GM12865 (cell line): Measurements from ENCODE around the gene MPRIP.
"Not testable (repeated sequence)": the region's sequence is repeated elsewhere in the genome, so short reads cannot be mapped to it uniquely, and the experiment has no call there.

Experiments
- DNase-seq: peaks from one replicate; pipeline ENCODE4 v3.0.0; 2010; ENCODE audit warnings: low read depth
- H3K4me3 ChIP-seq: 2 replicates; pipeline ENCODE4 v1.5.1; 2011; ENCODE audit warnings: mild to moderate bottlenecking, low read depth, low read length, control low read depth
- TF ChIP-seq, protein P1 (sequence below): IDR thresholded peaks from 2 replicates; pipeline ENCODE4 v1.5.1; 2011; ENCODE audit warnings: low read length, control low read depth, low read depth, inconsistent platforms; ENCODE audit not compliant: insufficient read depth; ENCODE audit errors: missing control alignments

The MPRIP gene

DNA sequence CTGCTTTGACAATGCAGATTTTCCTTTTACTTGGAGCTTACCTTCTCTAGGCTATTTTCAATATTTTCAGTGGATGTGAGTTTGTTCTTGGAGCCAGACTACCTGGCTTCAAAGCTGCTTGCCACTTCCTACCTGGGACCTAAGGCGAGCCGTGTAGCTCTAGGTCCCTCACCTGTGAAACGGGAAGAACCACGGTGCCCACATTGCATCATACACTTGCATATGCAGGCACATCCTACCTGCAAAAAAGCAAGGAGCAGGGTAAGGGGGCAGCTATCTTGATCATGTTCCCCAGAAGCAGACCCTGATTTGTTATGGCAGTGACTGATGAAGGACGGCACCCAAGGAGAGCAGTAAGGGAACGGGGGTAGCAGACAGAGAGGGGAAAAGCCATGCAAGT lies 27.0 kb upstream of the MPRIP start:
- TF ChIP-seq, protein P1, sequence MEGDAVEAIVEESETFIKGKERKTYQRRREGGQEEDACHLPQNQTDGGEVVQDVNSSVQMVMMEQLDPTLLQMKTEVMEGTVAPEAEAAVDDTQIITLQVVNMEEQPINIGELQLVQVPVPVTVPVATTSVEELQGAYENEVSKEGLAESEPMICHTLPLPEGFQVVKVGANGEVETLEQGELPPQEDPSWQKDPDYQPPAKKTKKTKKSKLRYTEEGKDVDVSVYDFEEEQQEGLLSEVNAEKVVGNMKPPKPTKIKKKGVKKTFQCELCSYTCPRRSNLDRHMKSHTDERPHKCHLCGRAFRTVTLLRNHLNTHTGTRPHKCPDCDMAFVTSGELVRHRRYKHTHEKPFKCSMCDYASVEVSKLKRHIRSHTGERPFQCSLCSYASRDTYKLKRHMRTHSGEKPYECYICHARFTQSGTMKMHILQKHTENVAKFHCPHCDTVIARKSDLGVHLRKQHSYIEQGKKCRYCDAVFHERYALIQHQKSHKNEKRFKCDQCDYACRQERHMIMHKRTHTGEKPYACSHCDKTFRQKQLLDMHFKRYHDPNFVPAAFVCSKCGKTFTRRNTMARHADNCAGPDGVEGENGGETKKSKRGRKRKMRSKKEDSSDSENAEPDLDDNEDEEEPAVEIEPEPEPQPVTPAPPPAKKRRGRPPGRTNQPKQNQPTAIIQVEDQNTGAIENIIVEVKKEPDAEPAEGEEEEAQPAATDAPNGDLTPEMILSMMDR, result no peak
- H3K4me3 ChIP-seq, result no peak overlapping the region
- no peak for DNase-seq

DNA sequence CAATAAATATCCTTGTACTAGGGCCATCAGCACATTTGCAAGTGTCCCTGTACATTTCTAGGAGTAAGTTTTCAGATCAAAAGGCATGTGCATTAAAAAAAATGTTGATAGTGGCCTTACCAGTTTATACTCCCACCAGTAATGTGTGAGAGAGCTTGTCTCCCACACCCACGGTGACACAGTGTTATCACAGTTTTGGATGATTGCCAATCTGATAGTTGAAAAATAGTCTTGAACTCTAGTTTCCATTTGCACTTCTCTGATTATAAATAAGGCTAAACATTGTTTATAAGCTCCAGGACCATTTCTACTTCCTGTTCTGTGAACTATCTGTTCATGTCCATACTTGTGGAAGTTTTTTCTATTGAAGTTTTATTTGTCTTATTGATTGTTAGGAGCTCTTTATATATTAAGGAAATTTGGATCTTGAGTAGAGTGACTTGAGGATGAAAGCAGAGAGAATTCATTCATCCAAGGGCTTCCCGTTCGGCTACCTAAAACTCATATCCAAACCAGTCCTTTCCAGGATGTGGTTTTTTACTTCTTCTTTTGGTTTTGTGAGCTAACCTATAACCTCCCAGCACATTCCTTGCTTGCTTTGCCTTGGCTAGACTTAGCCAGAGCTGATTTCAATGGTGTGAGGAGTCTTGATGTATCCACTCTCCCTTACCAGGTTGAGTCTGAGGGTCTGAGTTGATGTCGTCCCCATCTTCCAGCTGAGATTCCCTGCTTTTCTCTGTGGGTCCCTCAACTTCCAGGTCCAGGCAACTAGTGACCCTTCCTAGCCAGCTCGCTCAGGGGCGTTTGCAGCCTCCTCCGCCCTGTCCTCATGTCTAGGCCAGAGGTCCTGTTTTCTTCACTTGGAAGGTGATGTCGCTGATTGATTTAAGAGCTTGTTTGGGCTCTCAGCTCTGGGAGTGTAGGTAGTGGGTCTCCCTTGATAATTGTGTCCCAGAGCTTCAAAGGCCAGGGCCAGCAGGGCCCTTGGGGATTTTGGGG lies 25.8 kb upstream of the MPRIP start:
- not testable (repeated sequence) for DNase-seq

DNA sequence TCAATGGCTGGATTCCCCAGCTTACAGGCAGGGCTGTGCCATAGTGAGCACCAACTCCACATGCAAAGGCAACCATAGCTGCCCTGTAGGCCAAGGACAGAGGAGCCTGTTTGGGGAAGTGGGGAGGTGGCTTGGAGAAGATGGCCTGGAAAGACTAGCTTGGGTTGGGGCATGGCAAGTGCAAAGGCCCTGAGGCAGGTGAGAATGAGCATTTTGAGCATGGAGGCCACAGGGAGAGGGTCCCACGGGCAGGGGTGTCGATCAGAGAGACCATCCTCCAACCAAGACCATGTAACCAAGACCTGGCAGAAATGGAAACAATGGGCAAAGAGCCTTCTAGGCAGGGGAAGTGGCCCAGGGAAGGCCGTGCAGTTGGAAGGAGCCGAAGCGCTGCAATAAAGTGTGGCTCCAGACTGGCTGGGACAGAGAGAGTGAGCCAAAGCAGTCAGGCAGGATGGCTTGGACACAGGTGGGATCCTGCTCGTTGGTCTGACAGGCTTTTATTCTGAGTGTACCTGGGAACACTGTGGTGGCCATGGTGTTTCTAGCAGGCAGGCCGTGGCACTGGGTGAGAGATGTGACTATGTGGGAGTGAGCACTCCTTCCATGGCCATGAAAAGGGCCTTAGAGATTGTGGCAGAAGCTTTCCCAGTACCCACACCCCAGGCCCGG lies 24.8 kb upstream of the MPRIP start:
- H3K4me3 ChIP-seq, result no peak overlapping the region
- TF ChIP-seq, protein P1, result no peak
- DNase-seq, result no peak

More for the DNA sequence above, 25.8 kb upstream of the MPRIP start:
- not testable (repeated sequence) for H3K4me3 ChIP-seq

DNA sequence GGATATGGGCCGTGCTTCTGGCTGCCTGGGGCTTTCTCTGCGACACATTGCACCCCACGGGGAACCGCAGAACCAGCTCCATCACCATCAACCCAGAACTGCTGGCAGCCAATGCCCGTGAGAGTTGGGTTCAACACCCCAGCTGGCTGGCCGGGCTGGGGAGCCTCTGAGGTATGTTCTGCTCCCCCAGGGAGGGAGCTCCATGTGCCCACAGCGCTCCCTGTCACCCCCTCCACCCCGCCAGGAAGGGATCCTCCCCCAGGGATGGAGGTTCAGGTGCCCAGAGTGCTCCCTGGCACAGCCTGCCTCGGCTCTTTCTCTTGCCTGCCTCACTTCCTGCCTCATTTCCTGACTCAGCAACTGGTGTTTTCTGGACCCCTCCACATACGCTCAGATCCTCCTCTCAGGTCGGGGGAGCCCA lies 24.2 kb upstream of the MPRIP start:
- H3K4me3 ChIP-seq, result no peak overlapping the region
- no peak for DNase-seq
- TF ChIP-seq, protein P1, result no peak

DNA sequence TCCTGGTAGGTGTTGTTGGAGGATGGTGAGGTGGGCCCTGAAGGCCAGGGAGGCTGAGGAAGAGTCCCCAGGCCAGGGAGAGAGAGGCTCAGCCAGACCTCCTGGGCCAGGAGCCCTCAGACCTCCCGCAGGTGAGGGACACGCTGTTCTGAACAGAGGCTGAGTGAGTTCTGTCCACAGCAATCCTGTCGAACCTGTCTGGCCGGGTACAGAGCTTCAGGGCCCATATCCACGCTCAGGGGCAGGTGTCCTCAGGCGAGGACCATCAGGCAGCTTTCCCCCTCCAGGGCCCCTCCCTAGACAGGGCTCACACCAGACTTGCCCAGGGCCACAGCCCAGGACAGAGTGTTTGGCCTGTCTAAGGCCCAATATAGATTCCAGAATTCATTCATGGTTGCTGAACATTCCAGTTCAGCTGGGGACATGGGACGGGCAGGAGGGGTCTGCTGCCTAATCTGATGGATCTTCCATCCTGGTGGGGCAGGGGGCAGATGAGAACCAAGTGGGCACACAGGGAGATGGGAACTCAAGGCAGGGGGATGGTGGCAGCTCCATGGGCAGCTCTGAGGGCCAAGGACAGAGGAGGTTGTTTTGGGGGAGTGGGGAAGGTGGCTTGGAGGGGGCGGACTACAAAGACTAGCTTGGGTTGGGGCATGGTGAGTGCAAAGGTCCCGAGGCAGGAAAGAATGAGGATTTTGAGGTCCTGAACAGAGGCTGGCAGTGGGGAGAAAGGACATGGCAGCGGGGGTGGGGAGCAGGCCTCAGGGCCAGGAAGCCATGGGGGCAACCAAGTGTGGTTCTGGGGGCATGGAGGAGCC lies 23.4 kb upstream of the MPRIP start:
- TF ChIP-seq, protein P1, result no peak
- no peak overlapping the region for H3K4me3 ChIP-seq
- no peak for DNase-seq

DNA sequence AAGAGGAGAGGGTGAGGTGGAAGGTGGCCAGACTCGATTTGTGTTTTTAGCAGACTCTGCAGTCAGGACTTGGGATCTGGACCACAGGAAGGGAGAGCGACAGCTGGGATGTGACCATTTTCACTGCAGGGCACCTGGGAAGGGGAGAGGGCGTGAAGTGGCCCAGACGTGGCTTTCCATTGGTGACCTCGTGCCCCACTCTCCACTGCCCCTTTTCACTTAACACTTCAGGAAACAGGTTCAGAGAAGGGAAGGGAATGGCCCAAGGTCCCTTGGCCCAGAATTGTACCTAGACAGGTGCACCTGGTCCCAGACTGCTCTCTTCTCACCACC lies 22.9 kb upstream of the MPRIP start:
- DNase-seq, result no peak
- TF ChIP-seq, protein P1, result no peak
- H3K4me3 ChIP-seq, result no peak overlapping the region
